GM19455 (cell line): ENCODE measurements around the gene ZNF397.

Experiments
- ATAC-seq: cut with Tn5 transposase; IDR thresholded peaks from one replicate; pipeline ENCODE4 v1.9.1; 2021; ENCODE audit not compliant: unreplicated experiment

The ZNF397 gene

GRCh38 chr18:35290094-35290735, 49.4 kb downstream of the ZNF397 start, which contains the start of gene ZSCAN30:
Gene ZSCAN30 (minus strand): TSS chr18:35290229. CDS start chr18:35264352, 25,877 bp downstream.
- peak; percentile 94 for ATAC-seq

GRCh38 chr18:35291166-35291565, 50.3 kb downstream of the ZNF397 start:
- ATAC-seq = no peak

DNA sequence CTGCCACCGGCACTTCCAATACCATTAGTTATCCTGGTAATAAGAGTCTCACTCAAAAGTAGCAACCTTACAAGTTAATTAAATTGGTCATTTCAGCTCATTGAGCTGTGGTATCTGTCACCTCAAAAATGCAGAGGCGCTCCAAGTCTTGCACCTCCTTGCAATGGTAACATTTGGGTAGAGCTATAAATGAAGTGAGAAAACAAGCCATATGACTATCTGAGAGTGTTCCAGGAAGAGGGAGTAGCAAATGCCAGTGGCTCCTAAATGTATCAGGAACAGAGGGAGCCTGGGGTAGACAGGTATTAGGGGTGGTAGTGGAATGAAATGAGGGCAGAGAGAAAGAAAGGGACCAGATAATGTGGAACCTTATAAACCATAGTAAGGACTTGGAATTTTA, 55.2 kb downstream of the ZNF397 start:
- ATAC-seq = no peak

GRCh38 chr18:35303610-35304009, 62.8 kb downstream of the ZNF397 start:
- ATAC-seq = no peak

- no peak for ATAC-seq
These were observed 65.9 kb downstream of the ZNF397 start for GRCh38 chr18:35306588-35307250.
